ENCODE results near the gene METTL26.

METTL26 gene

DNA sequence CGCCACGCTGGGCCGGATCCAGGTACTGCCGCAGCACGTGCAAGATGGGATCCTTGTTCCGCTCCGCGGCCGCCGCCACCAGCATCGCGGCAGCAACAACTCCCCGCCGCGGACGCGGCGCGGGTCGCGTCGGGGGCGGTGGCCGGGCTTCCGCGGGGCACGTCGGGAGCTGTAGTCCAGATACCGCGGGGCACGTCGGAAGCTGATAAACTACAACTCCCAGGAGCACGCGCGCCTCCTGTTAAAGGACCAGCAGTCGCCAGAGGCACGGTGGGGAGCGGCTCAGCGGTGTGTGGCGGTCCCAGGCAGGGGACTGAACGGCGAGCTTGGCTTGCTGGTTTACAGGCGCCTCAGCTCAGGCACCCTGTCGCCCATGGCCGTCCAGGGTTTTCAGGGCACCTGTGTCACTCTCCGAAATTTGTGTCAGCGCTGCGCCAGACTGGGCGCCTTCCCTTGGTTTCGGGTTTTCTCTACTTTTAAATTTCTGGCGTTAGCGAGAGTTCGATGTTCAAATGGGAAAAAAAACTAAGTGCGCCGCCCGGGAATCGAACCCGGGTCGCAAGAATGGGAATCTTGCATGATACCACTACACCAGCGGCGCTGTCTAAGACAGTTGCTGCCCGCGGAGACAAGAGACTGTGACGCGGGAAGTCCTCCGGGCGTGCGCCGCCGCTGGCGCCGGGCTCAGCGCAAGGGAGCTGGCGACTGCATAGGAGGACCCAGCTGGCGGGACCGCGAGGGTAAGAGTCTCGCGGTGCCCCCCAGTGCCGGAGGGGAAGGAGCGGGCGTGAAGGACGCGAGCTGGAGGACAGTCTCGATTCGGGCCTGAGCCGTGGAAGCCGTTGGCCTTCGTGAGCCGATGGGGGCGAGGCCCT lies at the start of gene METTL26:
Gene METTL26, minus strand, starts transcription at position 100 of the 875 bp plus-strand sequence. Its CDS starts 15 bp downstream, at position 85.
- in situ Hi-C loops (cut with HindIII; ENCODE audit: low sequenced_read_pairs) = loop anchor here (25.0 kb wide), 1 partner anchor 99 kb away; the partner anchor contains the start of gene CAPN15

DNA sequence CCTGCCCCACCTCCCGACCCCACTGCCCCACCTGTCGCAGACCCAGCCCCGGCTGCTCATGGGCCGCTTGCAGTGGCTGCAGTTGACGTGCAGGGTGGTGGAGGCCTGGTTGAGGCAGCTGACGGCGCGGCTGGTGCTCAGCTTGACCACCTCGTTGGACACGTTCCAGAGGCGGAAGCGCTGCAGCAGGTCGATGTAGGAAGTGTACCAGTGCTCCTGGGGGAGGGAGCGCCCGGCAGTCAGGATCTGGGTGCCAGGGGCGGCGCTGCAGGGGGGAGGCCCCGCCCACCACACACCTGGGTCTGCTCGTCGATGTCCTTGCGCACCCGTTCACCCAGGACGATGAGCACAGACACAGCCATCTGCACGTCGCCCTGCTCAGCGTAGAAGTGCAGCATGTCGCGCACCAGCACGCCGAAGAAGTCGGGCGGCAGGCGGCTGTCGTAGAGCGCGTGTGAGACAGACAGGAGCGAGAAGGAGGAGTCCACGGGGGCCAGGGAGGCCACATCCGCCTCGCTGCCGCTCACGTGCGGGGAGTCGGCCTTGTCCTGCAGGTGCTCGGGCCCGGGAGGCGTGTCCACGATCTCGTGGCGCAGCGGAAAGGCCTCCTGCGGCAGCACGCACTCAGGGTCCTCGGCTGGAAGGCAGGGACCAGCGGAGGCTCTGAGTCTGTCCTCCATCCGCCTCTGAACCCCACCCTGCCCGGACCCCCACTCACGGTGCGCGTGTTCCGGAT lies 49.0 kb upstream of the METTL26 start:
- in situ Hi-C loops (cut with HindIII; ENCODE audit: low sequenced_read_pairs) = no loop called here

DNA sequence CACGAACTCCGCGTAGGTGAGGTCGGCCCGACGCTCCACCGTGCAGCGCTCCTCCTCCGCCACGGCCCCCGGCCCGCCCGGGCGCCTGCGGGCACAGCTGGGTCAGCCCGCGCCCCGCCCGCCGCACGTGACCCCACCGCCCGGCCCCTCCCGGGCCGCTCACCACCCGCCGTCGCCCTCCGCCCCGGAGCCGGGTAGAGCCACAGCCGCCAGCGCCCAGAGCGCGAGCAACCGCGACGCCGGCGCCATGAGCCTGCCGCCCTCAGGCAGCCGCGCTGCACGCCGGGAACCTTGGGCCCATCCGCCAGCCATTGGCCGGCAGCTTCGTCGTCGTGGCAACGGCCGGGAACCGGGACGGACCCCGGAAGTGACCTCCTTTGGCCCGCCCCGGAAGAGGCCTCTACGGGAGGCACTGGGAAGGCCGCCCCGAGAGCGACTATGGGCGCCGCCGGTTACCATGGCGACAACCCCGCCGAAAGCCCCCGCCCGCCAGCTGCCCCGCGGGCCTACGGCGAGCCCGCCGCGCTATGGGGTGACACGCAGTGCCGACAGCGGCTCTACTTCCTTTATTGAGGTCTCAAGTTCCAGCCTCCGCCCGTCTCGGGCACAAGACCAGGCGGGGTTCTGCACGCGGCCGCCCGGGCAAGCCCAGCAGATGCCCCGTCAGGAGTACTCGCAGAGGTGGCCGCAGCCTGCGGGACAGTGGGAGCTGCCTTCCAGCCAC lies 48.1 kb upstream of the METTL26 start, which contains the start of gene JMJD8:
Gene JMJD8, minus strand, starts transcription at position 264 of the 724 bp plus-strand sequence. Its CDS starts 15 bp downstream, at position 249.
- in situ Hi-C loops (cut with HindIII; ENCODE audit: low sequenced_read_pairs) = no loop called here

DNA sequence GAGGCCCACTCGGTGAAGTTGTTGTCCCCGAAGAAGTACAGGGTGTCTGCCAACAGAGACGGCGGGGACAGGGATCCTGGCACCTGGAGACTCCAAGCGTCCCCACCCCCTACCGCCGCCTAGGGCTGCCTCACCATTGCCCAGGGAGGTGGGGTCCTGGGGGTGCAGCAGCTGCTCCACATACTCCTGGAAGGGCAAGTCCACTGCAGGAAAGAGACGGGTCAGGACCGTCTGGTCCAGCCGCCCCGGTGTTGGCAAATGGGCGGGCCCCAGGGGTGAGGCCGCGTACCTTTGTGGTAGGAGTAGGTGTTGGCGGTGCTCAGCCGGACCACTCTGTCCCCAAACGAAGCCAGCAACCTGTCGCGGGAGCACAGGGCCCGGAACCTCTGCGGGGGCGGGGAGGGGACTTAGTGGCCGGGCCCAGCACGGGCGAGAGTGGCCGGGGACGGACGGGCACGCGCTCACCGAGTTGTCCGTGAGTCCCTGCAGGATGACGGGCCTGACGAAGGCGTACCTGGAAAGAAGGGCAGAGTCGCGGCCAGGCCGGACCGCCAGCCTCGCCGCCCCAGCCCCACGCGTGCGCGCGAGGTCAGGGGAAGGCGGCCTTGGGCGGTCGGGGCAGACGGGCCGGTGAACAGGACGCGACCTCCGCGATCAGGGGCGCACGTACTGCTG lies 47.4 kb upstream of the METTL26 start:
- in situ Hi-C loops (cut with HindIII; ENCODE audit: low sequenced_read_pairs) = no loop called here

DNA sequence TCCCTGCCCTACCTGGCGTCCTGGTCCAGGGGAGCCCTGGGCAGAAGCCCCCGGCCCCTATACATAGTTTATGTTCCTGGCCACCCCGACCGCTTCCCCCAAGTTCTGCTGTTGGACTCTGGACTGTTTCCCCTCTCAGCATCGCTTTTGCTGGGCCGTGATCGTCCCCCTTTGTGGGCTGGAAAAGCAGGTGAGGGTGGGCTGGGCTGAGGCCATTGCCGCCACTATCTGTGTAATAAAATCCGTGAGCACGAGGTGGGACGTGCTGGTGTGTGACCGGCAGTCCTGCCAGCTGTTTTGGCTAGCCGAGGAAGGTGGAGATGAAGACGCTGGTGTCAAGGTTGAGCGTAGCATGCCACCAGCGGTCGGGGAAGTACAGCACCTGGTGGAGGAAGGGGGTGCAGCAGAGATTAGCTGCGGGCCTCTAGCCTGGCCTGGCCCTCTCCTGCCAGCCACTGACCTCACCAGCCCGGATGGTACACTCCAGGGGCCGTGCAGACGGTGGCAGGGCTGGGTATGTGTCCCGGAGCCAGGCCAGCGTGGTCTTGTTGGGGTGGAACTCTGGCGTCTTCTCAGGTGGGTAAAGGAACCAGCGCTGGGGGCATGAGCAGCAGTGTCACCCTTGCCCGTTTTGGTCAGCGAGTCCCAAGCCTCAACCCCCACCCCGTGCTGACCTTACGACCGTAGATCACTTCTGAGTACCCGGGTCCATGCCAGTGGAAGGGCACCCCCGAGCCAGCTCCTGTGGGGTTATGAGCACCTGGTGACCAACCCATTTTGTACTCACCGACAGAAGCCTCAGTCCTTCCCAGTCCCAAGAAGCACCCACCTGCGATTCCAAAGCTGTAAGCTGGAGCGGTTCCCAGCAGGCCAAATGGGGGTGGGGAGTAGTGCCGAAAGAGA lies 46.6 kb upstream of the METTL26 start:
- in situ Hi-C loops (cut with HindIII; ENCODE audit: low sequenced_read_pairs) = no loop called here

DNA sequence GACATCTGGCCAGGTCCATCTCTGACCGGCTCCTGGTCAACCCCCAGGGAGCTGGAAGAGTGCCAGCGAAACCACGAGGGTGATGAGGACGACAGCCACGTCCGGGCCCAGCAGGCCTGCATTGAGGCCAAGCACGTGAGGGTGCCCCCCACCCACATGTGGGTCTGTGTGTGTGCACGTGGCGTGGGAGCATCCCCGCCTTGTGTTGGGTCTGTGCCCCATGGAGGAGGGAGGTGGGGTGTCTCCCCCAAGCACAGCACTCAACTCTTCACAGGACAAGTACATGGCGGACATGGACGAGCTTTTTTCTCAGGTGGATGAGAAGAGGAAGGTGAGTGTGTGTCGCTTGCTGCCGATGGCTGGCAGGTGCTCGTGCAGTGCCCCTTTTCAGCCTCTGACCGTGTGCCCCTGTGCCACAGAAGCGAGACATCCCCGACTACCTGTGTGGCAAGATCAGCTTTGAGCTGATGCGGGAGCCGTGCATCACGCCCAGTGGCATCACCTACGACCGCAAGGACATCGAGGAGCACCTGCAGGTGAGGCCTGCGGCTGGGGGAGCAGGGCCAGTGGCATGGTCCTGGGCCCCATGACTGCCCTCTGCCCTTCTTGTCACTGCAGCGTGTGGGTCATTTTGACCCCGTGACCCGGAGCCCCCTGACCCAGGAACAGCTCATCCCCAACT lies 45.8 kb upstream of the METTL26 start:
- in situ Hi-C loops (cut with HindIII; ENCODE audit: low sequenced_read_pairs) = no loop called here

DNA sequence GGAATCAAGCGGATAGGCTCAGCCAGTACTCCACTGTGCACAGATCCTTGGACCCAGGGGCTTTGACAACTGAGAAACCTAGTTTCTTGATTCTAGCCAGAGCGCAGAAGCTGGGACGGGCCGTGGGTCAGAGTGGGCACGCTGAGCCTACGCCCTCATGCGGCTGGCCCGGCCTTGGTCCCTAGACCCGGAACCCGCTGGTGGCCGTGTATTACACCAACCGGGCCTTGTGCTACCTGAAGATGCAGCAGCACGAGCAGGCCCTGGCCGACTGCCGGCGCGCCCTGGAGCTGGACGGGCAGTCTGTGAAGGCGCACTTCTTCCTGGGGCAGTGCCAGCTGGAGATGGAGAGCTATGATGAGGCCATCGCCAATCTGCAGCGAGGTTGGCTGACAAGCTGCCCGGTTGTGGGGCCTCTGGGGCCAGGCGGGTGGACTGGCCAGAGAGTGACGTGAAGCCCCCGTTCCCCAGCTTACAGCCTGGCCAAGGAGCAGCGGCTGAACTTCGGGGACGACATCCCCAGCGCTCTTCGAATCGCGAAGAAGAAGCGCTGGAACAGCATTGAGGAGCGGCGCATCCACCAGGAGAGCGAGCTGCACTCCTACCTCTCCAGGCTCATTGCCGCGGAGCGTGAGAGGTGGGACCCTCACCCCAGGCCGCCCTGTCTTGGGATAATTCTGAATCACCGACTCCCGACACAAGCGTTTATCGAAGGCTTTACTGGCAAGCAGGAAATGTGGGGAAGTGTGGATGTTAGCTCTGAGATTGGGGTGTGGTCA lies 45.1 kb upstream of the METTL26 start:
- in situ Hi-C loops (cut with HindIII; ENCODE audit: low sequenced_read_pairs) = no loop called here

DNA sequence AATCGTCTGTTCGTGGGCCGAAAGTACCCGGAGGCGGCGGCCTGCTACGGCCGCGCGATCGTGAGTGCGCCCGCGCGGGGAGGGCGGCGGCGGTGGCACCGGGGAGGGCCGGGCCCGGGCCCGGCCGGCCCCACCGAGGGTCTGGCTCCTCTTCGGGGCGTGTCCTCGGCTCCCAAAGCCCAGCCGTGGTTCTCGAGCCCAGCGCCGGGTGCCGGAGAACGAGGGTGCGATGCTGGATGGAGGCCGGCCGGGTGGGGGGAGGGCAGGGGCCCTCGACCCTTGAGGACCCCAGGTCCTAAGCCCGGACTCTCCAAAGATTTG lies 44.5 kb upstream of the METTL26 start:
- in situ Hi-C loops (cut with HindIII; ENCODE audit: low sequenced_read_pairs) = no loop called here

DNA sequence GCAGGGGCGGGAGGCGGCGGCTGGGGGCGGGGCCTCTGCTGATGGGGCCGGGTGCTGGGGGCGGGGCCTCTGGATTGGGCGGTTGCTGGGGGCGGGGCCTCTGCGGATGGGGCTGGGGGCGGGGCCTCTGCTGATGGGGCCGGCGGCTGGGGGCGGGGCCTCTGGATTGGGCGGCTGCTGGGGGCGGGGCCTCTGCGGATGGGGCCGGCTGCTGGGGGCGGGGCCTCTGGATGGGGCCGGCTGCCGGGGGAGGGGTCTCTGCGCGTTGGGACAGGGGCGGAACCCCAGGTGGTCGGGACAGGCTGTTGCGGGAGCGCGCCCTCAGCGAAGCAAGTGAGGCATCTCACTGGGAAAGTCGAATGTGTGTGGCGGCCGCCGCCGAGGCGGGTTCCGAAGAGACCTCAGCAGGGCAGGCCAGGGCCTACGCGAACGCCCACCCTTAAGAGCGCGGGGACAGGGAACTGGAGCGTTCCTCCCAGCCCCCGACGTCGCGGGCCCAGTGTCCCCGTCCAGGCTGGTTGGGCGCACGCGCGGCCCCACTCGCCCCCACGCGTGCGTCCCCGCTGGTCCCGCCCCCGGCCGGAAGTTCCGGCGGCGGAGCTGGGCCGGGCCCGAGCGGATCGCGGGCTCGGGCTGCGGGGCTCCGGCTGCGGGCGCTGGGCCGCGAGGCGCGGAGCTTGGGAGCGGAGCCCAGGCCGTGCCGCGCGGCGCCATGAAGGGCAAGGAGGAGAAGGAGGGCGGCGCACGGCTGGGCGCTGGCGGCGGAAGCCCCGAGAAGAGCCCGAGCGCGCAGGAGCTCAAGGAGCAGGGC lies 43.9 kb upstream of the METTL26 start, which contains the start of gene STUB1:
Gene STUB1, plus strand, starts transcription at position 597 of the 811 bp plus-strand sequence. Its CDS starts 116 bp downstream, at position 713.
- in situ Hi-C loops (cut with HindIII; ENCODE audit: low sequenced_read_pairs) = no loop called here

DNA sequence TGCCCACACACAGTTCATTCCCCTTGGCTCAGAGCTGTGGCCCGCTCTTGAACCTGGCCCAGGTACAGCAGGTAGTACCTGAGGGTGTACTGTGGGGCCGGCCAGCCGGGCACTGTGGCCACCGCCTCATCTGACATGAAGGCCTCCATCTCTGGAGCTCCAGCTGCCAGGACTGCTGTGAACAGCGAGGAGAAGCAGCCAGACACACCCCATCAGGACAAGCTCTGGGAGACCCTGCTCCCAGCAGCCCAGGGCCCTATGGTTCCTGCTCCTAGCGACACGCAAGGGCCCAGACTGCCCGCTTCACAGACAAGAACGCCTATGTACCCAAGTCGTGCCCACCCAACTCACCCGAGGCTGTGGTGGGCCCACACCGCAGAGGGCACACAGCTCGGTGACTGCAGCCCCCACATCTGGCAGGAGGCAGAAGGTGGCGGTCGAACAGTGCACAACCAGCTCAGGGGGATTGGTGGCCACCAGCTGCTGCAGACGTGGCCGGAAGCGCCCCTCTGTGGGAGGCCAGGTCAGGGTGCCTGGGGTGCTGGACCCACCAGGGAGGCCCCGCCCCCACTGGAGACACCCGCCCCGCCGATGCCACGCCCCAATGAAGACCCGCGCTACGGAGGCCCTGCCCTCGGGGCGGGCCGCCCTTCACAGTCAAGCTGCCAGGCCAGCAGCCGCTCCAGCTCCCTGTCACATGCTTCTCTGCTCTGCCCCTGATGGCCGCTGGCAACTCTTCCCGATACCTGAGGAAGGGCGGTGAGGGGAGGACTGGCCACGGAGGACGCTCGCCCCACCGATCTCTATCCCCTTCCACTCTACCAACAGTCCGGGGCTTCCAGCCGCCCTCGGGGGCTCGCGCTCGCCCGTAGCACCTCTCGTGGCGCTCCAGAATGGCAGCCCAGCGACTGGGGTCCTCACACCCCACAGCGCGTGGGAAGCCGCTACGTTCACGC lies 43.0 kb upstream of the METTL26 start:
- in situ Hi-C loops (cut with HindIII; ENCODE audit: low sequenced_read_pairs) = no loop called here

DNA sequence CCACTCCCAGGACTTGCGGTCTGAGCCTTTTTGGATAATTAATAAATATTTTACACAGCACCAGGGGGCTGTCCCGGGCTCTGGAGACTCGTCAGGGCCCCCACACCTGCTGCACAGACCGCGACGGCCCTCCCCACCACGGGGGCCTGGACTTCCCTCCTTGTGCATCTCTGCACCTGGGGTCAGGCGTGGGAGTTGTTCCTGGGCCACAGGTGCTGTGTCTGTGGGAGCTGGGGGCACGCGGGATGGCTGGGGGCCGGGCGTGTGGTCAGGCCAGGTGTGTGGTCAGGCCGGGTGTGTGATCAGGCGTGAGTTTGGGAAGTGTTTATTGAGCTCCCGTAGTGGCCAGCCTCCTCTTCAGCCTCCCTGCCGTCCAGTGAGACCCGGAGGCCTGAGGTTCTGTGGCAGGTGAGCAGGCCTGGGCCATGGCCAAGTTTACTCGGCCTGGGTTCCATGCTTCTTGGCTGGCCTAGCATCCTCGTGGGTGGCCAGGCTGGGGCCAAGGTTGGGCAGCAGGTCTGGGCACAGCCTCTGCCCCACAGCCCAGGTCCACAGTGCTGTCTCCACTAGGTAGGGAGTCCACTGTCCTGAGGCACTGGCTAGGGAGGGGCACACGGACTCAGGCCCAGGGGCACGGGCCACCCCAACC lies 42.2 kb upstream of the METTL26 start:
- in situ Hi-C loops (cut with HindIII; ENCODE audit: low sequenced_read_pairs) = no loop called here

DNA sequence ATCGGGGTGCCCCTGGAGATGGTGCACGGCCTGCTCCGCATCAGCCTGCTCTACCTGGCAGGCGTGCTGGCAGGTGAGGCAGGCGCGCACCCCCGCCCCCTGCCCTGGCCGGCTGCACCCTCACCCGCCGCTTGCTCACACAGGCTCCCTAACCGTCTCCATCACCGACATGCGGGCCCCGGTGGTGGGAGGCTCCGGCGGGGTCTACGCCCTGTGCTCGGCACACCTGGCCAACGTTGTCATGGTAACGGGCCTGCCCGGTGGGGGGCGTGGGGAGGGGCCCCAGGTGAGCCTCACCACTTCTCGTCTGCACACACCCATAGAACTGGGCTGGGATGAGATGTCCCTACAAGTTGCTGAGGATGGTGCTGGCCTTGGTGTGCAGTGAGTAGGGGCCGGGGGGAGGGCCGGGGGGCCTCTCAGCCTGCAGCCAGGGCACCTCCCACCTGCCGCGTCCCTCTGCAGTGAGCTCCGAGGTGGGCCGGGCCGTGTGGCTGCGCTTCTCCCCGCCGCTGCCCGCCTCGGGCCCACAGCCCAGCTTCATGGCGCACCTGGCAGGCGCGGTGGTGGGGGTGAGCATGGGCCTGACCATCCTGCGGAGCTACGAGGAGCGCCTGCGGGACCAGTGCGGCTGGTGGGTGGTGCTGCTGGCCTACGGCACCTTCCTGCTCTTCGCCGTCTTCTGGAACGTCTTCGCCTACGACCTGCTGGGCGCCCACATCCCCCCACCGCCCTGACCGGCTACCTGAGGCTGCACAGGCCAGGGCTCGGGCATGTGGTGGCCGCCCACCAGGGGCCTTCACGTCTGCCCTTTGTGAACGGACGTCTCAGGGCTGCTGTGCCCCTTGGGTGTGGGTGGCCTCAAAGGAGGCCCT lies 41.4 kb upstream of the METTL26 start:
- in situ Hi-C loops (cut with HindIII; ENCODE audit: low sequenced_read_pairs) = no loop called here

DNA sequence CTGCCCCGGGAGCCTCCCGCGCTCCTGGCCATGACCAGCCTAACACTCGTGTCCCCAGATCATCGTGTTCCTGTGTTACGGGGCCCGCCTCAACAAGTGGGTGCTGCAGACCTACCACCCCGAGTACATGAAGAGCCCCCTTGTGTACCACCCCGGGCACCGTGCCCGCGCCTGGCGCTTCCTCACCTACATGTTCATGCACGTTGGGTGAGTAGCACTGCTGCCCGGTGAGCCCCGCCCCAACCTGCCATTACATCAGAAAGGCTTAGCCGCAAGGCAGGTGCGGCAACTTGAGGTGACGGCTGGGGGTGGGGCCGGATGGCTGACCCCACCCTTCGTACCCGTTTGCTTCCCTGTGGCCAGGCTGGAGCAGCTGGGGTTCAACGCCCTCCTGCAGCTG lies 40.8 kb upstream of the METTL26 start:
- in situ Hi-C loops (cut with HindIII; ENCODE audit: low sequenced_read_pairs) = no loop called here

DNA sequence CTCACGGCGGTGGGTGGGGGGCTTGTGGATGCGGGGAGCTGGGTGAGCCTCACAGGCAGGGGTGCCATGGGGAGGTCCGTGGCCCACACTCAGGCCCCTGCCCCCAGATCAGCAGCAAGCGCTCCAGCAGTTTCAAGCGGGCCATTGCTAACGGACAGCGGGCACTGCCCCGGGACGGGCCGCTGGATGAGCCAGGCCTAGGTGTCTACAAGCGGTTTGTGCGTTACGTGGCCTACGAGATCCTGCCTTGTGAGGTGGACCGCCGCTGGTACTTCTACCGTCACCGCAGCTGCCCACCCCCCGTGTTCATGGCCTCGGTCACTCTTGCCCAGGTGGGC lies 40.4 kb upstream of the METTL26 start:
- in situ Hi-C loops (cut with HindIII; ENCODE audit: low sequenced_read_pairs) = no loop called here
